ENCODE measurements around the gene VRTN.

Gene VRTN

DNA sequence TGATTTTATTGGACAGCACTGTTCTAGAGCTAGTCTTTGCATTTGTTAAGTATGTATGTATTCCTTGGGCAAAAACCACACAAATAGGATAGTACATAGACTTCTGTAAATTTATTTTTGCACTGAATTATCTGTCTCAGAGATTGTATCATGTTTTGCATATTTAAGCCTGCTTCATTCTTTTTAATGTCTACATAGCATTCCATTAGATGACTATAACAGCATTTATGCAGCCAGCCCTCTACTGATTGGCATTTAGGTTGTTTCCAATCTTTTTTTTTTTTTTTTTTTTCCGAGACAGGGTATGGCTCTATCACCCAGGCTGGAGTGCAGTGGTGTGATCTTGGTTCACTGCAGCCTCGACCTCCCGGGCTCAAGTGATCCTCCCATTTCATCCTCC, 43.2 kb downstream of the VRTN start:
- H3K4me1 ChIP-seq (ENCODE audit: low read depth, poor library complexity, severe bottlenecking) = no peaks in the 10 kb centered on the region
- no peaks in the 10 kb centered on the region for H3K27me3 ChIP-seq (ENCODE audit: insufficient read depth, low read depth)

DNA sequence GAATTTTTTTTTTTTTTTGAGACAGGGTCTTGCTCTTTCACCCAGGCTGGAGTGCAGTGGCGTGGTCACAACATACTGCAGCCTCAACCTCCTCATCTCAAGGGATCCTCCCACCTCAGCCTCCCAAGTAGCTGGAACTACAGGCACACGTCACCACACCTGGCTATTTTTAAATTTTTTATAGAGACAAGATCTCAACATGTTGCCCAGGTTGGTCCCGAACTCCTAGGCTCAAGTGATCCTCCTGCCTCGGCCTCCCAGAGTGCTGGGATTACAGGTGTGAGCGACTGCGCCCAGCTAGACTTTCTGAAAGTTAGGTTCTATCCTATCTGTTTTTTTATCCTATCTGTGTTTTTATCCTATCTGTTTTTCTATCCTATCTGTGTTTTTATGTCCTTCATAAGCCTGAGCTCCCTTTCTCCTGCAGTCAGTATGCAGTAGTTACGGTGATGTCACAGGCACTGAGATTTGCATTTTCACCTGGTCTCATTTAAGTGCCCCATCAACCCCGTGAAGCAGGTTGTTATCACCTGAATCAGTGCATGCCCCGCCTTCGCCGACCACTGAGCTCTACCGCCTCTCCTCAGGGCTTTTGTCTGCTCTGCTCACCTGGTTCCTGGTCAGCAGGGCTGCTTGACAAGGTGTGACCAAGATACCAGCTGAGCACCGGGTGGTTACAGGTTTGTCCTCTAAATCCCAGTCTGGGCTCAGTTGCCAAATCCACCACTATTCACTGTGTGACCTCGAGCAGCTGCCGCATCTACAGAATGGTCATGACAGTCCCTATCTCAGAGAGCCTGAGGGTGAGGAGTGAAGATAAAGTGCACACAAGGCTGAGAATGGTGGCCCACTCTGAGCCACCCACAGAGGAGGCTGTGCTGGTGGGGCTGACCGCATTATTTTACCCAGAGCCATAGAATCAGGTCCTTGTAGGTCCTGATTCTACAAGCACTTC, 44.6 kb downstream of the VRTN start:
- Histone ChIP-seq H3K4me3 (IDR thresholded peaks at IDR 0.05; ENCODE audit: insufficient read depth, low read depth, low read length) (no peak overlapping the region), H3K9ac (no peak overlapping the region), H2AFZ (ENCODE audit: low read depth) (no peak overlapping the region), H3K79me2 (ENCODE audit: insufficient read depth, low read depth) (no peaks in the 10 kb centered on the region), H3K27ac (no peak overlapping the region), H3K4me1 (ENCODE audit: low read depth, poor library complexity, severe bottlenecking) (no peaks in the 10 kb centered on the region), H4K20me1 (ENCODE audit: insufficient read depth) (no peaks in the 10 kb centered on the region), H3K27me3 (ENCODE audit: insufficient read depth, low read depth) (no peaks in the 10 kb centered on the region), H3K4me2 (no peak overlapping the region), H3K36me3 (ENCODE audit: insufficient read depth) (no peaks in the 10 kb centered on the region)
- TF ChIP-seq, protein P1, sequence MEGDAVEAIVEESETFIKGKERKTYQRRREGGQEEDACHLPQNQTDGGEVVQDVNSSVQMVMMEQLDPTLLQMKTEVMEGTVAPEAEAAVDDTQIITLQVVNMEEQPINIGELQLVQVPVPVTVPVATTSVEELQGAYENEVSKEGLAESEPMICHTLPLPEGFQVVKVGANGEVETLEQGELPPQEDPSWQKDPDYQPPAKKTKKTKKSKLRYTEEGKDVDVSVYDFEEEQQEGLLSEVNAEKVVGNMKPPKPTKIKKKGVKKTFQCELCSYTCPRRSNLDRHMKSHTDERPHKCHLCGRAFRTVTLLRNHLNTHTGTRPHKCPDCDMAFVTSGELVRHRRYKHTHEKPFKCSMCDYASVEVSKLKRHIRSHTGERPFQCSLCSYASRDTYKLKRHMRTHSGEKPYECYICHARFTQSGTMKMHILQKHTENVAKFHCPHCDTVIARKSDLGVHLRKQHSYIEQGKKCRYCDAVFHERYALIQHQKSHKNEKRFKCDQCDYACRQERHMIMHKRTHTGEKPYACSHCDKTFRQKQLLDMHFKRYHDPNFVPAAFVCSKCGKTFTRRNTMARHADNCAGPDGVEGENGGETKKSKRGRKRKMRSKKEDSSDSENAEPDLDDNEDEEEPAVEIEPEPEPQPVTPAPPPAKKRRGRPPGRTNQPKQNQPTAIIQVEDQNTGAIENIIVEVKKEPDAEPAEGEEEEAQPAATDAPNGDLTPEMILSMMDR (conservative IDR thresholded peaks at IDR 0.05; ENCODE audit: low read depth, low read length) = no peak

More for the DNA sequence above, 43.2 kb downstream of the VRTN start:
- Histone ChIP-seq H3K79me2 (ENCODE audit: insufficient read depth, low read depth) (no peaks in the 10 kb centered on the region), H3K4me3 (IDR thresholded peaks at IDR 0.05; ENCODE audit: insufficient read depth, low read depth, low read length) (no peak overlapping the region), H3K36me3 (ENCODE audit: insufficient read depth) (no peaks in the 10 kb centered on the region), H2AFZ (ENCODE audit: low read depth) (no peak overlapping the region), H4K20me1 (ENCODE audit: insufficient read depth) (no peaks in the 10 kb centered on the region), H3K9ac (no peak overlapping the region), H3K27ac (no peak overlapping the region), H3K4me2 (no peak overlapping the region)
- TF ChIP-seq, protein P1 (conservative IDR thresholded peaks at IDR 0.05; ENCODE audit: low read depth, low read length) = no peak

DNA sequence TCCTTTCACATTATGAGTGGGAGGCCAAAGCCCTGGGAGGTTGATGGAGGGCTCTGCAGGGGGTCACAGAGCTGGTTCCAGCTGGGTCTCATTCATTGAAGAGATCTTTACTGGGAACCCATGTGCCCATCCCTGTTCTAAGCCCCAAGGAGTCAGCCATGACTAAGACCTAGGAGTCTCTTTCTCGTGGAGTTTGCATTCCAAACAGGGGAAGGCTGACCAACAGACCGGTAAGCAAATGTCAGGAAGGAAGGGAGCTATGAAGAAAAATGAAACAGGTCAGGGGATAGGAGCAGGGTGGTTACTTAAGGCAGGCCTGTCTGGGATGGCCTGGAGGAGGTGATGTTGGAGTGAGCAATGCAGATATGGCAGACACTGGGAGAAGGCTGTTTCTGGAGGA, 46.3 kb downstream of the VRTN start:
- no peaks in the 10 kb centered on the region for H3K4me1 ChIP-seq (ENCODE audit: low read depth, poor library complexity, severe bottlenecking)
- no peak overlapping the region for H3K4me3 ChIP-seq (IDR thresholded peaks at IDR 0.05; ENCODE audit: insufficient read depth, low read depth, low read length)
- no peaks in the 10 kb centered on the region for H4K20me1 ChIP-seq (ENCODE audit: insufficient read depth)
- TF ChIP-seq, protein P1 (conservative IDR thresholded peaks at IDR 0.05; ENCODE audit: low read depth, low read length) = no peak
- no peak overlapping the region for H3K4me2 ChIP-seq
- no peaks in the 10 kb centered on the region for H3K27me3 ChIP-seq (ENCODE audit: insufficient read depth, low read depth)
- no peak overlapping the region for H3K27ac ChIP-seq
- no peaks in the 10 kb centered on the region for H3K79me2 ChIP-seq (ENCODE audit: insufficient read depth, low read depth)
- no peak overlapping the region for H3K9ac ChIP-seq
- no peak overlapping the region for H2AFZ ChIP-seq (ENCODE audit: low read depth)
- no peaks in the 10 kb centered on the region for H3K36me3 ChIP-seq (ENCODE audit: insufficient read depth)

DNA sequence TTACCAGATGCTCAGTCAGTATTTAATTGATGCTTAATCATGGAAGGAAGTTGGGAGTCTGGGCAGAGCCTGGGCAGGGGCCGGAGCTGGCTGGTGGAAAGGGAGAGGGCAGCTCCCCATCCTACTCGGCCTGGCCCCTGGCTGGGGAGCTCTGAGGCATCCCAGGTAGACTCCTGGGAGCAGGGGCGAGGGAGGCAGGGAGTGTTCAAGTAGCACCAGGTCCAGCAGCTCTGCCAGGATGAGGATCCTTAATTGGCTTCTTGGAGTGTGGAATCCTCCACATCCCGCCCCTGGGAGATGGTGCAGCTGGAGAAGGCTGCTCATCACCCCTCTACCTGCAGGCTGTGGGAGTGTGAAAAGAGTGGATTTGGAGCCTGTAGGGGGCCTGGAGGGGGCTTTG, 46.8 kb downstream of the VRTN start:
- H3K36me3 ChIP-seq (ENCODE audit: insufficient read depth) = no peaks in the 10 kb centered on the region
- H4K20me1 ChIP-seq (ENCODE audit: insufficient read depth) = no peaks in the 10 kb centered on the region
- TF ChIP-seq, protein P1 (conservative IDR thresholded peaks at IDR 0.05; ENCODE audit: low read depth, low read length) = no peak
- no peaks in the 10 kb centered on the region for H3K4me1 ChIP-seq (ENCODE audit: low read depth, poor library complexity, severe bottlenecking)
- H3K9ac ChIP-seq = no peak overlapping the region
- no peaks in the 10 kb centered on the region for H3K79me2 ChIP-seq (ENCODE audit: insufficient read depth, low read depth)
- H3K4me2 ChIP-seq = no peak overlapping the region
- no peak overlapping the region for H3K27ac ChIP-seq
- H3K4me3 ChIP-seq (IDR thresholded peaks at IDR 0.05; ENCODE audit: insufficient read depth, low read depth, low read length) = no peak overlapping the region
- no peak overlapping the region for H2AFZ ChIP-seq (ENCODE audit: low read depth)
- H3K27me3 ChIP-seq (ENCODE audit: insufficient read depth, low read depth) = no peaks in the 10 kb centered on the region

All from KMS-11 (cell line).